ENCODE data around the gene KCMF1.

GRCh38 chr2:85091838-85092237 lies 120.9 kb downstream of the KCMF1 start:
- TF ChIP-seq CTCF (IDR thresholded peaks at IDR 0.05) (no peak), POLR2AphosphoS5 (IDR thresholded peaks at IDR 0.05) (no peak), POLR2A (IDR thresholded peaks at IDR 0.05) (no peak)

All from upper lobe of left lung (tissue), 4 donors.